Raji (cell line): ENCODE results near the gene COMMD9.

ENCODE experiments used
- POLR2A ChIP-seq: IDR thresholded peaks from 2 replicates; pipeline ENCODE4 v1.6.1; 2011; ENCODE audit warnings: low read depth, low read length, control low read depth; ENCODE audit not compliant: insufficient read depth

The COMMD9 gene

DNA sequence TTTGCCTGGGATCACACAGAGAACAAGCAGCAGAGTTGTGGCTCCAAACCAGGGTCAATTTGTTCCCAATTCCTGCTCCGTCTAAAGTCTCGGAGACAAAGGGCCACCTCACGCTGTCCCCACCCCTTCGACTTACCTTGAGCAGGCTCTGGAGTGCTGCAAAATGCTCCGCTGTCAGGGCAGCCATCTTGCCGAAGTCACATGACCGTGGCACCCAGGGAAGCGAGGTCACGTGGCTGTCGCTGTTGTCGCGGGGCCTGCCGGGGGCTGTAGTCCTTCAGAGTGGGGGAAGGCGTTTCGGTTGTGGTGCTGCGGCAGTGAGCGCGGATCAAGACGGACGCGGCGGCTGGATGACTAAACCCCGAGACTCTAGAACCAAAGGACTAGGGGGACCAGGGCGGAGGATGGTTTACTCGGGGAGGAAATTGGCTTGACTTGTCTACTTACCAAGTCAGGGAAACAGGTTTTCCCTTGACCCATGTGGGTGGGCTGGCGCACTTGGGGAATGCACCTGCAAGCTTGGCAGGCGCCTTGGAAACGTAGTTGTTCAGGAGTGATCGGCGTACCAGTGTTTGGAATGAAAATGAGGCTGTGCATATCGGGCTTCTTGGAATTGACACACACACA, at the start of gene COMMD9:
Gene COMMD9 (minus strand): TSS at position 199 of the 627 bp plus-strand sequence. CDS start 12 bp downstream, at position 187.
- TF ChIP-seq POLR2A = peak; percentile 84

DNA sequence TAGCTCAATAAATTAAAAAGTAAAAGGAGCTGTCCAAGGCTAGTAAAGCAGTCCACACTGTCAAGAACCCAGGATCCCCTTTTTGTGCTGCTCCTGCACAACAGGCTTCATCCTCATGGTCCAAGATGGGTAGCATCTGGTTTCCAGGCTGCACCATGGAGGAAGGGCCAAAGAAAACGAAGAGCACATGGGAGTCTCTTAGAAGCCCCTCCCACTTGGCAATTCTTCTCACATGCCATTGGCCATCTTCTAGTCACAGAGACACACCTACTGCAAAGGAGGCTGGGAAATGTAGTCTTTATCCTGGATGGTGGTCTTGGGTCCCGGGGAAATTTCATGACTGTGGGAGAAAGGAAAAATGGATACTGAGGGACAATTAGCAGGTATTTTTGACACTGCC, 44.7 kb upstream of the COMMD9 start:
- no peak for TF ChIP-seq POLR2A

DNA sequence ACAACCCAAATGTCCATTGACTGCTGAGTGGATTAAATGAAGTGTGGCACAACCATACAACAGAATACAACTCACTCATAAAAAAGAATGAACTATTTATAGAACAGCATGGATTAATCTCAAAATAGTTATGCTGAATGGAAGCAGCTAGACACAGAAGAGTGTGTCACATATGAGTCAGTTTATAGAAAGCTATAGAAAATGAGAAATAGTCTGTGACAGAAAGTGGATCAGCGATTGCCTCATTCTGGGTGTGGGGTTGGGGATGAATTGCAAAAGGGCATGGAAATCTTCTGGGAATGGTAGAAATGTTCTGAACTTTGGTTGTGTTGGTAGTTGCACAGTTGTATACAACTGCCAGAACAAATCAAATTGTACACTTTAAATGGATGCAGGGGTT, 44.2 kb upstream of the COMMD9 start:
- no peak for TF ChIP-seq POLR2A

DNA sequence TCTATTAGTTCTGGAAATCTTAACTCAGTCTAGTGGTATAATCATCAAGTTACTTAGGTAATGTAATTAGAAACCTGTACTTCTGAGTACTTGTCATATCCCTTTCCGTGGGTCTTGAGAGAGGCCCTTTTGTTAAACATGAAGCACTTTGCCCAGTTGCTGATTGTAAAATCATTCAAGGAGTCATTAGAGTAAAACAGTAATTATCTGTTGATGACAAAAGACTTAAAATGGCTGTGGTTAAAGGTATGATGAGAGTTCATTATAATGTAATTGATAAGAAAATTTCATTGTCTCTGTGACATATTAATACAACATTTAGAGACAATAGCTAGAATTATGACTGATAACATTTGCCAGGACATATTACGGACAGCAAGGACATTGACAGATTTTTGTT, 41.2 kb upstream of the COMMD9 start:
- no peak for TF ChIP-seq POLR2A

DNA sequence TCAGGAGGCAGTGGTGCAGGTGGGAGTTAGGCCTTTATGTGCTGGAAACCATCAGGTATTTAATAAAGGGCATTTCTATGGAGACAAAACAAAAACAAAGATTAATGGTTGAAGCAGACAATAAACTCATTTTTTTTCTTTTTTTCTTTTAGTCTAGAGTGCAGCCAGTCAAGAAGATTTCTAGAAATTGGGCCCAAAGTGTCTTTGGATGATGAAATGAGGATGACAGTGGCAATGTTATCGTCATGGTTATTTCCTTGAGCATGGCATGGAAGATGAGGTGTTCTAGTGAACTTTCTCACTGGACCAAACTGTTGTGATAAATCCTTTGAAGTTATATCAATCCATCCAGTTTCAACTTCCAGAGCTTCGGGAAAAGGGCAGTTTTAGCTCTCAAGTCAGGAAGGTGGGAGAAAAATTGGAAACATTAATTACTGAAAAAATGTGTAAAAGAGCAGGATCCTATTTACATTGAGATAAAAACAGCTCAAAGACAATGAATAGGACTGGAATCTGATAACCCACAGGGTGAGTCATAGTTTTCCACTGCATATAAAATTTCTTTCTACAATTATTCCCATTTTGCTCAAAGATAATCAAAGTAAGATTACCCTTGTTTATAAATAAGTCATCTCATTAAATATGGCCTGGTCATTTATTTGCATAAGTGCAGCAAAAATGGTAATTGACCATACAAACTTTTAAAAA, 39.9 kb upstream of the COMMD9 start:
- no peak for TF ChIP-seq POLR2A

DNA sequence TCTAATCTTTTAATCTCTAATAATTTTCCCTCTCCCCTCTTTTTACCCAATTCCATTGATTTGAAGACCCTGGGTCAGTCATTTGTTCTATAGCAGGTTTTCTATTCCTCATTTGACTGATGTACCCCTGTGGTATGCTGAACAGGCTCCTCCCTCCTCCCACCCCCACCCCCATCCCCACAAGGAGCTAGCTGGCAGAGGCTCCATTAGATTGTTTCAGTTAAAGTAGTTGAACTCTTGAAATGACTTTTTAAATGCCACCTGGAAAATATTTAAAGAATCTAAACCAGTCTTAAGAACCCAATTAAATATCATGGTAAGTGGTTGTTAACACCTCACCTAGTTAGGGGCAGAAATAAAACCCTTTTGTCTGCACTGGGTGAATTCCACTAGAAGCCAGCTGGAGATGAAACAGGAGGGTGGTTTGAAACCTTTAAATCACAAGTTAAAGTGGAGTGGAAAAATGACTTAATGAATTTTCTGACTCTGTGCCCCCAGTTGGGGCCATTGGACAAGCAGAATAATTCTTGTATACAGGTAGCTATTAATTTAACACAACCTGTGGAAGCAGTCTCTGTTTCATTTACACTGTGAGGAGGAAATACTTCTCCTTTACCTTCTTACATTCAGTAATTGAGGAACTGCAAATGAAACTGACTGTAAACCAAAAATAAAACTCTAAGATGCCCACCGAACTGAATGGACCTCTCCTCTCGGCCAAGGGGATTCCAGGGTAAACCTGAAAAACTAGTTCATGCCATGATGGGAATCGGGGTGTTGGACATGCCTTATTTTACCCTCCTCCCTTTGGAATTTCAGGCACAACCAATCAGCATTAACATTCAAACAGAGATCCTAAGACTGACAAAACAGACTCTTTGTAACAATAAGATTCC, 37.5 kb upstream of the COMMD9 start:
- TF ChIP-seq POLR2A = no peak

DNA sequence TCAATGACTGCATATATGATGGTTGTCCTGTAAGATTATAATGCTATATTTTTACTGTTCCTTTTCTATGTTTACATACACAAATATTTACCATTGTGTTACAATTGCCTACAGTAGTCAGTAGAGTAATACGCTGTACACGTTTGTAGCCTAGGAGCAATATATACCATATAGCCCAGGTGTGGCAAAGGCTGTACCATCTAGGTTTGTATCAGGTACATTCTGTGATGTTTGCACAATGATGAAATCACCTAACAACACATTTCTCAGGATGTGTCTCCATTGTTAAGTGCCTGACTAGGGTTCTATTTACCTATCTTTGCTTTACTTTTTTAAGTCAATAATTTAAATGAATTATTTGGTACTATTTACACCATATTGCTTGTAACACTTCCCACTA, 28.8 kb upstream of the COMMD9 start:
- no peak for TF ChIP-seq POLR2A

DNA sequence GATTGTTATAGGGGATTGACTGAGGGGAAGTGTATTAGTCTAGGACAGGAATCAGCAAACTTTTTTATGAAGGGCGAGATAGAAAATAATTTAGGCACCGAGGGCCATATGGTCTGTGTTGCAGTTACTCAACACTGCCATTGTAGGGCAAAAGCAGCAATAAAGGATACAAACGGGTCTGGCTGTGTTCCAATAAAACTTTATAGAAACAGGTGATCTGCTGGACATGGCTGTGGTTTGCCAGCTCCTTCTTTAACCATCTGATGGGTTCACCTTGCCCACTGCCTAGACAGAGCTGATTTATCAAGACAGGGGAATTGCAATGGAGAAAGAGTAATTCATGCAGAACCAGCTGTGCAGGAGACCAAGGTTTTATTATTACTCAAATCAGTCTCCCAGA, 26.8 kb upstream of the COMMD9 start:
- TF ChIP-seq POLR2A = no peak

DNA sequence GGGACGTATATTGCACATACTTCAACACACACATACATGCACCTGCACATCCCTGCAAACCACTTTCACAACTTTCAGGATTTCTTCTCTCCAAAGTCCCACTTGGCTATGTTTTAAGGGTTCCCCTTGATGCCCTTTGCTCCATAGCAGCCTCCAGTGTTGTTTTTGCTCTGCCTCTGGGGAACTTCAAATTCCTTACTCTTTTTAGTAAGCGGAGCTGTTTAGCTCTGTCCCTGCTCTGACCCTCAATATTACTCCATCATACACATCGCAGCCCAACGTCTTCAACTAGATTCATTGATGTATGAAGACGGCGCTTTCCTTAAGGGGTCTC, 25.2 kb upstream of the COMMD9 start:
- TF ChIP-seq POLR2A = no peak

DNA sequence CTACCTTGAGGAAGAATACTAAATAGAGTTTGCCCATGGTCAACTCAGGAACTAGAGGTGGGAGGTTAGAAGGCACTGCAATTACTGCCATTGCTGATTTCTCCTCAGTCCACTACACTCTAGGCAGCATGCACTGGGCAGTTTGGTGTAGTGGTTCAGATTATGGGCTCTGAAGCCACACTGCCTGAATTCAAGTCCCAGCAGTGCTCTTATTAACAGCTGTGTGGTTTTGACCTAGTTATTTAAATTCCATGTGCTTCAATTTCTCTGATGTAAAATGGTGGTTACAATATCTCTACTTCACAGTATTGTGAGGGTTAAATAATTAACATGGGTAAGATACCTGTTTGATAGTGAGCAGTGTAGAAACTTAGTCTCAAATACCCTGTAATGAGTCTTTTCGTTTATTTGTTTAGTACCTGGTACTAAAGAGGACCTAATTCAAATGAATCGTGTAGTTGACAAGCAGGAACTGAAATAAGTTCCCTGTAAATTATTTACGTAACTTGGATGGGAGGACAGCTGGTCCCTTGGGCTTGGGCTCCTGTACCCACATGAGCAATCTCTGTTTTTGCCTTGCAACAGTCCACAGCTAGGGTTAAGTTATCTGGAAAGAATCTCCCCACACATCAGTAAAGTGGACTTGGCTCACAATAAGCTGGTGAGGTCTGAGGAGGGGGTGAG, 24.7 kb upstream of the COMMD9 start:
- no peak for TF ChIP-seq POLR2A

DNA sequence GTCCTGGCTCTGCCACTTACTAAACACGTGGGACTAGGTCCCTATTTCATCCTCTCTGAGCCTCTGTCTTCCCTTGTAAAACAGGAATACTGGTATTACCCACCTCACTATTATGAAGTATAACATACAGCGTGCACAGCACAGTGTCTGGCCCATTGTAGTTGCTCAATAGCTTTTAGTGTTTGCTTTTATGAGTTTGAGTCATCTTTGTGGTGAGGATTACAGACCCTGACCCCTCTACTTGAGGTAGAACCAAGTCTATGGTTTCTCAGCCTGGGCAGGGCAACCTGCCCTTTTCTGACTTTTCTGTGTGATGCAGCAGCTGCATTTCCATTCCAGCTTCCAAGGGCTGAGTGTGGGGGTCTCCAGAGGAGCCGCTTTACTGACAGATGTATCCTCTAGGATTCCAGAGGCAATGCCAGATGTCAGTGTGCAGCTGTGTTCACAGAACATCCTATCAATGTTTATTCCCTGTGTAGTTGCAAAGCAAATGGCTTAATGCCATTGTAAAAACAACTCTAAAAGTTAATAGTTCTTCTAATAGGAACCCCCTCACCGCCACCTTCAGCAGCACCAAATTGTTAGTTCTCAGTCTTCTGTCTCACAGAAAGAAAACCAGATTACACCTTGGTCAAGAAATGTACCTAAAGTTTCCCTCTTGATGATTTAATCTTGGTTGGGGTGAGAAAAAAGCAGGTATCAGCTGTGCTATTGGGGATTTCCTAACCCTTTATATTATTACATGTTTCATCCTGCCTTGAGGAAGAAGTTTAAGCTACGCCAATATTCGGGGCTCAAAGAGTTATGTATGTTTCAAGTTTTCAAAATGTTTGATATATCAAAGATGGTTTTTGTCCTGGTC, 23.6 kb upstream of the COMMD9 start:
- TF ChIP-seq POLR2A = no peak

DNA sequence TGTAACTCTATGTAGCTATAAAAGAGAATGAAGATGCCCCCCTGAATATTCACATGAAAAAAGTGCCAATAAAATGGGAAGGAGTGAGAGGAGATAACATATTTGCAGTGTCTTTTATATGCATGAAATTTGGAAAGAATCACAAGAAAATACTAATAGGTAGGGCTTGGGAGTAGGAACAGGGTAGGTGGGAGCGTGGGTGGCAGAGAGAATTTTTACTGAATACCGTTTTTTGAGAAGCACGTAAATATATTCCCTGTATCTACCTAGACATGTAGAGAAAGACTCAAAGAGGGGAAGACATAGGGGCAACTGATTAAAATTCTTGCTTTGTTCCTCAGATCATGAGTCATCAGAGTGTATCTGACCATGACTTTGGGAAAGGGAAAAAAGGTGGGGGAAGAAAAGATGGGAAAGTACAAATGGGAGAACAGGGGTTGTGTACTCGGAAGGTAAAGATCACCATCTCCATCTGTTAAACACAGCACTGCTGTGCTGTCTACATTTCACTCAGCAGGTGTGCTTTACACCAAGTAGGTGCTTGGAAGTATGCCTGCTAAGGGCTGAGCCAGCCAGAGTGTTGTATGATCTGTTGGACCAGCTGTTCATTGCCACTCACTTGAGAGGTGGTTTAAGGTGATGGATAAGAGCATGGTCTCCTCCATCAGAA, 22.8 kb upstream of the COMMD9 start:
- no peak for TF ChIP-seq POLR2A

DNA sequence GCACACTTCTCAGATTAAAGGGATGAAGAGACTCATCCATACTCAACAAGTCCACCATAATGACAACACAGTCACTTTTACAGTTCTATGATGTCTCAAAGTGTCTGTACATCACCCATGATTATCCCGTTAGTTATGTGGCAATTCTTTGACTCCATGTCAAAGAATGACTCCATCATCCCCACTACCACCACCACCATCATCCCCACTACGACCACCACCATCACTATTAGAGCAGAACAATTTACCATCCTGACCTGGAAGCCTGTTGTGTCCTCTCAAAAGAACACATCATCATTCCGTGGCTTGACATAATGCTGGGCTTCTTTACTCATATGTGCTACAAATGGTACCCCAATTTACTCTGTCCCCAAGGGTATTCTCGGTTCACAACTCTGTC, 20.6 kb upstream of the COMMD9 start:
- TF ChIP-seq POLR2A = no peak

DNA sequence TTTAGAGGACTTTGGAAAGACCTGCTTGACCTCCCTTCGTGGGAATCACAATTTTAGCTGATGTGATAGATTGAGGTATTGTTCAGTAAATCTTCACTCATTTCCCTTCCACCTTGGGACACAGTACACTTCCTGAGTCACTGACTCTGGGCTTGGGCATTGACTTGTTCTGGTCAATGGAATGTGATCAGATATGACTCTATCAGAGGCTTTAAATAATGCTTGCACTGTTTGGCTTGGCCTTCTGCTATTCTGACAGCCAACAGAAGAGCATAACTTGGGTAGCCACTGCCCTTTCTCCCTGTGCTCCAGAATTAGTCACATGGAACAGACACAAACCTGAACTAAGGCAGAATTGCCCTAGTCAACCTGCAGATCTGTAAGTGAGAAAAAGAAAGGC, 19.4 kb upstream of the COMMD9 start:
- TF ChIP-seq POLR2A = no peak
